Bronchial epithelial cell (primary cell): ENCODE data around the gene ACOXL. TPM values are rescaled to one million over a fixed set of nuclear protein-coding genes. Genes with fewer than 3 reads are reported as not detected.
A peak's percentile ranks its signal among the peaks of the same experiment; 100 is the strongest.

Experiments used
- DNase-seq: peaks from one replicate; pipeline ENCODE4 v3.0.0-alpha.2; 2010; ENCODE audit warnings: low read depth
- FAIRE-seq: peaks from 2 replicates; lab custom pipeline; 2011; peaks lifted over from hg19 to GRCh38; lab: Jason Lieb, UNC
- H3K27me3 ChIP-seq: 2 replicates; pipeline ENCODE4 v1.5.1; 2011; ENCODE audit warnings: low read length; ENCODE audit not compliant: control insufficient read depth, insufficient read depth
- H3K36me3 ChIP-seq: 2 replicates; pipeline ENCODE4 v1.5.1; 2011; ENCODE audit warnings: low read length; ENCODE audit not compliant: control insufficient read depth, insufficient read depth
- H3K4me3 ChIP-seq: 2 replicates; pipeline ENCODE4 v1.5.1; 2011; ENCODE audit warnings: mild to moderate bottlenecking, low read depth, low read length, control low read depth
- total RNA-seq: library from RNA; depleted of rRNA; stranded (reverse); fragments of >200 nt; gene quantifications from 2 replicates; pipeline ENCODE4 v1.2.1, GENCODE V29; 2014
- TF ChIP-seq, protein P1 (sequence below): IDR thresholded peaks from 2 replicates; pipeline ENCODE4 v1.5.1; 2011; ENCODE audit warnings: mild to moderate bottlenecking, moderate library complexity, low read length, control low read depth, inconsistent platforms; ENCODE audit not compliant: insufficient read depth, severe bottlenecking

ACOXL gene
- total RNA-seq, 1 donor from 2014 or later, result not detected

DNA sequence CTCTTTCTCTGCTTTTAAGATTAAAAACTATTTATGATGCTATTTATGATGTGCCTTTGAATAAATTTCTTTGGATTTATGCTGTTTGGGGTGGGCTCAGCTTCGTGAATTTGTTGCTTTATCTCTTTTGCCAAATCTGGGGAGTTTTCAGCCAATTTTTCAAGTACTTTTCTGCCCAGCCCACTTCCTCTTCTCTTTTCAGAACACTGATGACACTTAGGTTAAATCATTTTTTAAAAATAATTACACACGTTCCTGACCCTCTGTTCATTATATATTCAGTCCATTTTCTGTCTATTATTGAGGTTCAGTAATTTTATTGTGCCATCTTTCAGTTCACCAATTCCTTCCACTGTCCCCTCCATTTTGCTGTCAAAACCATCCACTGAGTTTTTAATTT is 373.6 kb downstream of the ACOXL start:
- TF ChIP-seq, protein P1, sequence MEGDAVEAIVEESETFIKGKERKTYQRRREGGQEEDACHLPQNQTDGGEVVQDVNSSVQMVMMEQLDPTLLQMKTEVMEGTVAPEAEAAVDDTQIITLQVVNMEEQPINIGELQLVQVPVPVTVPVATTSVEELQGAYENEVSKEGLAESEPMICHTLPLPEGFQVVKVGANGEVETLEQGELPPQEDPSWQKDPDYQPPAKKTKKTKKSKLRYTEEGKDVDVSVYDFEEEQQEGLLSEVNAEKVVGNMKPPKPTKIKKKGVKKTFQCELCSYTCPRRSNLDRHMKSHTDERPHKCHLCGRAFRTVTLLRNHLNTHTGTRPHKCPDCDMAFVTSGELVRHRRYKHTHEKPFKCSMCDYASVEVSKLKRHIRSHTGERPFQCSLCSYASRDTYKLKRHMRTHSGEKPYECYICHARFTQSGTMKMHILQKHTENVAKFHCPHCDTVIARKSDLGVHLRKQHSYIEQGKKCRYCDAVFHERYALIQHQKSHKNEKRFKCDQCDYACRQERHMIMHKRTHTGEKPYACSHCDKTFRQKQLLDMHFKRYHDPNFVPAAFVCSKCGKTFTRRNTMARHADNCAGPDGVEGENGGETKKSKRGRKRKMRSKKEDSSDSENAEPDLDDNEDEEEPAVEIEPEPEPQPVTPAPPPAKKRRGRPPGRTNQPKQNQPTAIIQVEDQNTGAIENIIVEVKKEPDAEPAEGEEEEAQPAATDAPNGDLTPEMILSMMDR, result no peak
- H3K4me3 ChIP-seq, result no peak overlapping the region
- H3K36me3 ChIP-seq, result no peaks in the 10 kb centered on the region
- peaks cover 4% of the 10 kb centered on the region for H3K27me3 ChIP-seq
- DNase-seq, result no peak
- no peak for FAIRE-seq

DNA sequence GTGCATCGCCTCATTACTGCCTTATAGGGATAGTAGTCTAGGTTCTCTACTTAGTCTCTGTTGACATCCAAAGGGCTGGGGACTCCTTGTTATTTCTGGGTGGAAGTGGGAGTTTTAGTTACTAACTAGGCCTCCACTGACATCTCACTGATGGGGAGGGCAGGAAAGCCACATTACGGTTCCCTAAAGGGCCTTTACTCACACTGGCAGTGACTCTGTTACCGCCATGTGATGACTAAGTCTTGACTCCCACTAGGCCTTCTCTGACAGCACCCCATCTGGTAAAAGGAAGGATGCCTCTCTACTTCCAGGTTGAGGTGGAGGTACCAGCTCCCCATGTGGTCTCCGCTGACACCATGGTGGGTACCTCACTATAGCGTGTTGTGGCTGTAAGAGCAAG is 374.3 kb downstream of the ACOXL start:
- TF ChIP-seq, protein P1, result no peak
- FAIRE-seq, result no peak
- Histone ChIP-seq H3K4me3 (no peak overlapping the region), H3K36me3 (no peaks in the 10 kb centered on the region), H3K27me3 (peaks cover 3% of the 10 kb centered on the region)
- no peak for DNase-seq

DNA sequence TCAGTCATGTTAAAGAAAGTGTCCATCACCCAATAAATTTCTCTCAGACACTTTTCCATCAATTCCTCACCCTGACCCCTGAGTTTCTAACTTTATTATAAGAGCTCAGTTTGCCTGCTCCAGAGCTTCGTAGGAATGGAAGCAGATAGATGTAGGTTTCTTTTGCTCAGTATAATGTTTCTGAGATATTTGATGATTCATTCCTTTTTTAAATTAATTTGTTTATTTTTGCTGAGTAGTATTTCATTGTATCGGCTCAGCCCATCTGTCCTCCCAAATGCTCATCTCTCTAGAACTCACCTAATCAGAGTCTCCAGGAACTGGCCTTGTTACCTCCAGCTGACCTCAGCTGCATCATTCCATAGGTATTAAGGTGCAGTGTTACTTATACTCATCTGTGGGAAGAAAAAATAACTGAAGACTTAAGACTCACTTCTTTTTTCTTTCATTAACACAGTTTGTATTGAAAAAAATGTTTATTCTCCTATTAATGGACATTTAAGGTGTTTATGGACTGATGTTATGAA is 376.4 kb downstream of the ACOXL start:
- TF ChIP-seq, protein P1, result no peak
- H3K36me3 ChIP-seq, result no peaks in the 10 kb centered on the region
- no peak overlapping the region for H3K4me3 ChIP-seq
- DNase-seq, result peak; percentile 68
- no peak for FAIRE-seq
- H3K27me3 ChIP-seq, result no peaks in the 10 kb centered on the region

DNA sequence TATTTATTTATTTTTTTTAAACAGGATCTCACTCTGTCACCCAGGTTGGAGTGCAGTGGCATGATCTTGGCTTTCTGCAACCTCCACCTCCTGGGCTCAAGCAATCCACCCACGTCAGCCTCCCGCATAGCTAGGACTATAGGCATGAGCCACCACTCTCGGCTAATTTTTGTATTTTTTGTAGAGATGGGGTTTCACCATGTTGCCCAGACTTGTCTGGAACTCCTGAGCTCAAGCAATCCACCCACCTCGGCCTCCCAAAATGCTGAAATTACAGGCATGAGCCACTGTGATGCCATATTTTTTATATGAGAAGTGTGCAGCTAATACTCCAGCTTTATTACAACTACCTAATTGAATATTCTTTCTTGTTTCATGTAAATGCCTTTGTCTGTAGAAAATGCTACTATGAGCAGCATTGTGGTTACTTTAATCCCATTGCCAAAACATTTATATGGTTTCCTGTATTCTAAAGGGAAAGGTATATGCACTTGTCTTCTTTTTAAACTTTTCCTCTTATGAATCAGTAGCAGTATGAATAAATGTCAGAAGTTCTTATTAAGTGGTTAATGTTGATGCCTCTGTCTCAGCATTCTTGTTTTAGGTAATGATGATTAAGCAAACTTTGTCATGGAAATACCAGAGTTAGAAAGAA is 378.9 kb downstream of the ACOXL start:
- FAIRE-seq (no peak), DNase-seq (peak; percentile 65)
- Histone ChIP-seq H3K36me3 (no peaks in the 10 kb centered on the region), H3K4me3 (no peak overlapping the region), H3K27me3 (no peaks in the 10 kb centered on the region)
- TF ChIP-seq, protein P1, result no peak

DNA sequence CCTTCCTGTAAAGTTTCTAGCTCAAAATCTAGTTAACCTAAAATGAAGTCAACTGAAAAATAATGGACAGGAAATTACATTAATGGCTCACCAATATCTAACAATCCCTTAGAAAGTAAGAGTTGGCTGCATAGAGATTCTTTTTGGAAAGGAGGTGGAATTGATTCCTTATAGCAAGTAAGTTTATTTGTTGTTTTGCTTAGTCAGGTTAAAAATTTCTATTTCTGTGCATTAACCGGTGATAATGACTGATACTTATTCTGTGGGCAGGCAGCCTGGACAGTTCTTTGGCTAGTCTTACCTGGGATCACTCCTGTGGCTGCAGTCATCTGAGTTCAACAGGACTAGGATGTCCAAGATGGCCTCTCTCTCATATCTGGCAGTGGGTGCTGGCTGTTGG is 381.5 kb downstream of the ACOXL start:
- Histone ChIP-seq H3K27me3 (no peaks in the 10 kb centered on the region), H3K36me3 (no peaks in the 10 kb centered on the region), H3K4me3 (no peak overlapping the region)
- FAIRE-seq (no peak), DNase-seq (no peak)
- TF ChIP-seq, protein P1, result no peak
